Measurements from ENCODE around the gene KRTAP5-5. TPM values are rescaled to one million over a fixed set of nuclear protein-coding genes. Genes with fewer than 3 reads are reported as not detected.
A peak's percentile ranks its signal among the peaks of the same experiment; 100 is the strongest.

KRTAP5-5 gene
- total and polyA plus RNA-seq, 4 donors, result not detected

GRCh38 chr11:1652442-1652770, 22.8 kb downstream of the KRTAP5-5 start:
- H3K4me3 ChIP-seq (ENCODE audit: low read depth in 1 of 3, low read length in 3 of 3), result no peak overlapping the region
- no peak overlapping the region for H3K9ac ChIP-seq (ENCODE audit: low read depth in 1 of 2, low read length in 2 of 2)
- 45% methylated on average over 20 of the region's 20 CpGs for WGBS
- no peak for DNase-seq (ENCODE audit: low spot score)
- no peak overlapping the region for H3K27ac ChIP-seq (ENCODE audit: low read depth in 1 of 2, low read length in 2 of 2)
- no peaks in the 10 kb centered on the region for H3K27me3 ChIP-seq (ENCODE audit: control insufficient read depth in 4 of 4, insufficient read depth in 4 of 4, low read length in 3 of 4)
- H3K36me3 ChIP-seq (ENCODE audit: control insufficient read depth in 4 of 4, insufficient read depth in 3 of 4, low read depth in 1 of 4, low read length in 3 of 4), result no peaks in the 10 kb centered on the region
- H3K9me3 ChIP-seq (ENCODE audit: control insufficient read depth in 4 of 4, low read length in 3 of 4), result no peaks in the 10 kb centered on the region
- no peak for TF ChIP-seq MAX (IDR thresholded peaks at IDR 0.05)
- TF ChIP-seq ZBTB33 (IDR thresholded peaks at IDR 0.05), result no peak
- TF ChIP-seq YY1 (IDR thresholded peaks at IDR 0.05), result no peak
- H3K4me1 ChIP-seq (ENCODE audit: control insufficient read depth in 4 of 4, insufficient read depth in 4 of 4, low read length in 3 of 4), result peaks cover 23 to 47% (median 42%) of the 10 kb centered on the region in 4 donors

GRCh38 chr11:1652771-1653540, 23.4 kb downstream of the KRTAP5-5 start:
- peak; percentile 98 for TF ChIP-seq CTCF (IDR thresholded peaks at IDR 0.05; ENCODE audit: low read depth, low read length, missing input control)
- no peak for TF ChIP-seq FOXA2 (IDR thresholded peaks at IDR 0.05)
- TF ChIP-seq SP1 (IDR thresholded peaks at IDR 0.05), result peak; percentile 19
- TF ChIP-seq RAD21 (IDR thresholded peaks at IDR 0.05), result peak; percentile 97
- TF ChIP-seq ZBTB33 (IDR thresholded peaks at IDR 0.05), result no peak
- no peak for TF ChIP-seq ATF3 (IDR thresholded peaks at IDR 0.05)
- peak overlapping the region in 1 of 2 donors; percentile 69 for H3K9ac ChIP-seq (ENCODE audit: low read depth in 1 of 2, low read length in 2 of 2)

More at GRCh38 chr11:1652771-1653540, 23.4 kb downstream of the KRTAP5-5 start:
- Histone ChIP-seq H3K9me3 (ENCODE audit: control insufficient read depth in 4 of 4, low read length in 3 of 4) (no peaks in the 10 kb centered on the region), H3K27me3 (ENCODE audit: control insufficient read depth in 4 of 4, insufficient read depth in 4 of 4, low read length in 3 of 4) (no peaks in the 10 kb centered on the region), H3K4me3 (ENCODE audit: low read depth in 1 of 3, low read length in 3 of 3) (no peak overlapping the region), H3K4me1 (ENCODE audit: control insufficient read depth in 4 of 4, insufficient read depth in 4 of 4, low read length in 3 of 4) (peaks cover 23 to 47% (median 42%) of the 10 kb centered on the region in 4 donors), H3K27ac (ENCODE audit: low read depth in 1 of 2, low read length in 2 of 2) (peak overlapping the region; percentile 76 to 89), H3K36me3 (ENCODE audit: control insufficient read depth in 4 of 4, insufficient read depth in 3 of 4, low read depth in 1 of 4, low read length in 3 of 4) (no peaks in the 10 kb centered on the region)
- 20% methylated on average over 34 of the region's 34 CpGs for WGBS
- DNase-seq (ENCODE audit: low spot score), result peak; percentile 84
